BJ (cell line): ENCODE data around the gene AOAH. TPM values are rescaled to one million over a fixed set of nuclear protein-coding genes. Genes with fewer than 3 reads are reported as not detected.

Source experiments
- CTCF ChIA-PET: fragments of 350-600 bp; formaldehyde crosslinking; extraction: SDS; loops from one replicate; lab custom pipeline; 2021; ENCODE audit warnings: antibody characterized with exemption, inconsistent platforms; lab: Yijun Ruan, JAX
- POLR2A ChIA-PET: fragments of 300-600 bp; sonication (Branson Sonifier 250); formaldehyde crosslinking; extraction: SDS; loops from one replicate; lab custom pipeline; 2021; ENCODE audit warnings: antibody characterized with exemption; lab: Charles Lee
- DNase-seq: peaks from one replicate; pipeline ENCODE4 v3.0.0-alpha.2; 2011; ENCODE audit warnings: low read depth
- H3K27me3 ChIP-seq: 2 replicates; pipeline ENCODE4 v1.6.0; 2011; ENCODE audit warnings: low read length; ENCODE audit not compliant: control insufficient read depth, insufficient read depth
- H3K36me3 ChIP-seq: 2 replicates; pipeline ENCODE4 v1.5.1; 2011; ENCODE audit warnings: low read length; ENCODE audit not compliant: control insufficient read depth, insufficient read depth
- H3K4me3 ChIP-seq: 2 replicates; pipeline ENCODE4 v1.5.1; 2011; ENCODE audit warnings: low read depth, mild to moderate bottlenecking, control low read depth, low read length
- polyA plus RNA-seq: library from polyadenylated mRNA; depleted of rRNA; stranded (reverse); fragments of >200 nt; gene quantifications from 2 replicates; pipeline ENCODE4 v1.2.3, GENCODE V29; 2011
- TF ChIP-seq, protein P1 (sequence below): IDR thresholded peaks from 2 replicates; pipeline ENCODE4 v1.5.1; 2011; ENCODE audit warnings: low read depth, mild to moderate bottlenecking, control low read depth, inconsistent platforms, low read length, moderate library complexity; ENCODE audit not compliant: insufficient read depth

AOAH gene
- polyA plus RNA-seq, 1 experiment = not detected

DNA sequence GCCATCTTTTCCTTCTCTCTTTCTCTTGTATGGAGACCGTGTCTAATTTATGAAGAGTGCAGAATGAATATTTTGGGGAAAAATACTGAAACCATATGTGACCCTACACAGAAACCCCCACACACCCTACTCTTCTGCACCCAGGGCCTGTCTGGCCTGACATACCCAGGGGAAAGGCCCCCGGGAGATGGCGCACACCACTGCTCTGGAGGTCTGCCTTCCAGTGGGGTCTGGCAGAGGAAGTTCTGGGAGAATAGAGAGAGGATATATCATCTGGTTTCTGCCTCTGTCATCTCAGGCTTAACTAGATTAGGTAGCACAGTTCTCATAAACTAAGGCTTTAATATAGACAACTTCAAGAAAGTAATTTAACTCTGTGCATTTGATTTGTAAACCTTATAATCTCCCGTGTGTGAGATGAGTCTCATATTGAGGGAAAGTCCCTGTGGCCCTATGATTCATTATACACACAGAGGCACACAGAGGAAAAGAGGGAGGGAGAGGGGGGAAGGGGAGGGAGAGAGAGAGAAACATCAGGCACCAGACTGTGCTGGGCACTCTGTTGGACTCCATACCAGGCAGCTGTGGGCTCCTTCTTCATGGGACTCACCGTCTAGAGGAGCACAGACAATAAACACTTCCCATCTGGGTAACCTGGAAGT is 123.3 kb downstream of the AOAH start:
- ChIA-PET CTCF (no interaction called here), POLR2A (no interaction called here)
- DNase-seq = no peak
- peaks cover 2% of the 10 kb centered on the region; the same call in 1 of the 2 replicates for H3K27me3 ChIP-seq
- TF ChIP-seq, protein P1, sequence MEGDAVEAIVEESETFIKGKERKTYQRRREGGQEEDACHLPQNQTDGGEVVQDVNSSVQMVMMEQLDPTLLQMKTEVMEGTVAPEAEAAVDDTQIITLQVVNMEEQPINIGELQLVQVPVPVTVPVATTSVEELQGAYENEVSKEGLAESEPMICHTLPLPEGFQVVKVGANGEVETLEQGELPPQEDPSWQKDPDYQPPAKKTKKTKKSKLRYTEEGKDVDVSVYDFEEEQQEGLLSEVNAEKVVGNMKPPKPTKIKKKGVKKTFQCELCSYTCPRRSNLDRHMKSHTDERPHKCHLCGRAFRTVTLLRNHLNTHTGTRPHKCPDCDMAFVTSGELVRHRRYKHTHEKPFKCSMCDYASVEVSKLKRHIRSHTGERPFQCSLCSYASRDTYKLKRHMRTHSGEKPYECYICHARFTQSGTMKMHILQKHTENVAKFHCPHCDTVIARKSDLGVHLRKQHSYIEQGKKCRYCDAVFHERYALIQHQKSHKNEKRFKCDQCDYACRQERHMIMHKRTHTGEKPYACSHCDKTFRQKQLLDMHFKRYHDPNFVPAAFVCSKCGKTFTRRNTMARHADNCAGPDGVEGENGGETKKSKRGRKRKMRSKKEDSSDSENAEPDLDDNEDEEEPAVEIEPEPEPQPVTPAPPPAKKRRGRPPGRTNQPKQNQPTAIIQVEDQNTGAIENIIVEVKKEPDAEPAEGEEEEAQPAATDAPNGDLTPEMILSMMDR = no peak
- no peaks in the 10 kb centered on the region for H3K36me3 ChIP-seq
- no peak overlapping the region for H3K4me3 ChIP-seq

- no peak overlapping the region for H3K4me3 ChIP-seq
- CTCF ChIA-PET = no interaction called here
- no peaks in the 10 kb centered on the region for H3K36me3 ChIP-seq
- peaks cover 2% of the 10 kb centered on the region; the same call in 1 of the 2 replicates for H3K27me3 ChIP-seq
- TF ChIP-seq, protein P1 = no peak
- DNase-seq = no peak
- POLR2A ChIA-PET = no interaction called here
These were observed 124.0 kb downstream of the AOAH start for GRCh38 chr7:36600314-36600682.

DNA sequence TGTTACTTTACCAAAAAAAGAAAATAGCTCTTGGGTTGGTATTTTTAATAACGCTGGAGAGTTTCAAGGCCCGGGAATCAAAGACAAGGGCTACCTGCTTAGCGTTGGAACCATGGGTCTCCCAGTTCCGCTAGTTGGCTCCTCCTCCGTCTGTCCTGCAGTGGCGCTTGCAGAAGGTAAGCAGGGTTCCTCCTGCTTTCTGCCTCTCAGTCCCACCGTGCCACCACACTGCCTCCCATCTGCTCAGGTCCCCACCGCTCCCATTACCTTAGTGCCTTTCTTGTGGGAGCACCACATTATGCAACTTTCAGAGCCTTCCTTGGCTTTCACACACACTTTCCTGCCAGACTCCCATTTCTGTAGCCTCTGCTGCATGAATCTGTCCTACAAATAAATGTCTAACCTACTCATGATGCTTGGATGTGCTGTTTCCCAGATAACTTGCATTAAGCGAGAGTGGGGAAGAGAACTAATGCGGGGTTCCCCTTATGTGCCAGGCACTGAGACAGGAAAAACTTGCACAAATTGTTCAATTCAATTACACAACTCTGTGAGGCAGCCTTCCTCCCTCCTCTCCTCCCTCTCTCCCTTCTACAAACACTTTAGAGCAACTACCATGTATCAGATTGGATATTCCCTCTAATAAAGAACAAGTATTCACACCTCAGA is 124.5 kb downstream of the AOAH start:
- H3K27me3 ChIP-seq = peaks cover 2% of the 10 kb centered on the region; the same call in 1 of the 2 replicates
- TF ChIP-seq, protein P1 = no peak
- H3K36me3 ChIP-seq = no peaks in the 10 kb centered on the region
- POLR2A ChIA-PET = no interaction called here
- no peak for DNase-seq
- CTCF ChIA-PET = no interaction called here
- H3K4me3 ChIP-seq = no peak overlapping the region

DNA sequence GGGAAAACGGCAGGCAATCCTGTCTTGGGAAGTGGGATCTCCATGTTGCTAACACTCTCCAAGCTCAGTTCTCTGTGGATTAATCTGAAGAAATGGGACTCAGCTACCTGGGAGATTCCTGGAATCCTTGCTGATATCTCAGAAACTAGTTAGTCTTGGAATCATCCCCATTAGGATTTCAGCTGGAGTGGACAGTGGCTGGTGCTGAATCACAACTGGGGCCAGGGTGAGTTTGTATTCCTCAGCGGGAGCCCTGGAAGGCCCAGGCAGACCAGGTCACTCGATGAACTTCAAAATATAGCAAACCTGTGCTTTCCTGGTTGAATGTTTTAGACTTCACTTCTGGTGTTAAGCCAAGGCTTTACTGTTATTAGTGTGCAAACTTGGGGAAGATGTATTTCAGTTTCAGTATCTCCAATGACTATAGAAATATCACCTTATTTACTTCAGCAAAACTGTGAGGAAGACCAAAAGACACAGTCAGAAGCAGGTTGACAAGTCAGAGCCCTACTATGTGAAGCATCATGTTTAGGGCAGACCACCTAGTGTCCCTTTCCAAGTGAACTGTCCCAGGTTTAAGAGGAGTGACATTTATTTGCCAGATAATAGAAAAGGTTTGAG is 126.1 kb downstream of the AOAH start:
- Histone ChIP-seq H3K27me3 (peaks cover 2% of the 10 kb centered on the region; the same call in 1 of the 2 replicates), H3K36me3 (no peaks in the 10 kb centered on the region), H3K4me3 (no peak overlapping the region)
- ChIA-PET CTCF (interaction anchor here (0.6 kb wide), 1 partner anchor 149 kb away, joined by 4 read pairs; no protein-coding TSS in a partner anchor), POLR2A (no interaction called here)
- TF ChIP-seq, protein P1 = no peak
- DNase-seq = no peak

GRCh38 chr7:36597090-36597773 is 127.1 kb downstream of the AOAH start:
- ChIA-PET POLR2A (no interaction called here), CTCF (no interaction called here)
- TF ChIP-seq, protein P1 = no peak
- no peak for DNase-seq
- Histone ChIP-seq H3K4me3 (no peak overlapping the region), H3K27me3 (peaks cover 2% of the 10 kb centered on the region; the same call in 1 of the 2 replicates), H3K36me3 (no peaks in the 10 kb centered on the region)
